CD4-positive, alpha-beta memory T cell (primary cell): ENCODE data around the gene TLK2. TPM values are rescaled to one million over a fixed set of nuclear protein-coding genes. Genes with fewer than 3 reads are reported as not detected.
A peak's percentile ranks its signal among the peaks of the same experiment; 100 is the strongest.
"Not testable (repeated sequence)": the region's sequence is repeated elsewhere in the genome, so short reads cannot be mapped to it uniquely, and the experiment has no call there.

Experiments
- CTCF ChIA-PET: fragments of 350-600 bp; sonication (Branson Sonifier 250); formaldehyde crosslinking; loops from one replicate; lab custom pipeline; 2021; ENCODE audit warnings: inconsistent platforms; ENCODE audit not compliant: partially characterized antibody; lab: Charles Lee
- POLR2A ChIA-PET: fragments of 350-600 bp; sonication (Branson Sonifier 250); formaldehyde crosslinking; loops from one replicate; lab custom pipeline; 2021; ENCODE audit not compliant: partially characterized antibody; lab: Charles Lee
- DNase-seq, 5 donors: peaks; one replicate each; pipeline versions ENCODE4 v3.0.0 to v3.0.0-alpha.2; 2020 to 2022; ENCODE audit warnings: mixed read lengths in 1 of 5
- H3K27ac ChIP-seq: one replicate; pipeline ENCODE4 v1.7.0; 2013; ENCODE audit warnings: low read depth, low read length
- H3K27me3 ChIP-seq: 2 replicates; pipeline ENCODE4 v1.7.0; 2013; ENCODE audit warnings: mild to moderate bottlenecking, low read length, moderate library complexity; ENCODE audit not compliant: insufficient read depth
- H3K36me3 ChIP-seq: 2 replicates; pipeline ENCODE4 v1.7.0; 2013; ENCODE audit warnings: mild to moderate bottlenecking, low read length, moderate library complexity; ENCODE audit not compliant: insufficient read depth
- H3K4me1 ChIP-seq: 2 replicates; pipeline ENCODE4 v1.7.0; 2013; ENCODE audit warnings: mild to moderate bottlenecking, low read length, moderate library complexity; ENCODE audit not compliant: insufficient read depth
- H3K4me3 ChIP-seq, 2 donors: one replicate each; pipeline ENCODE4 v1.7.0; 2013; ENCODE audit warnings: low read length in 2 of 2, mild to moderate bottlenecking in 1 of 2
- H3K9me3 ChIP-seq, 2 donors: one replicate each; pipeline ENCODE4 v1.7.0; 2013; ENCODE audit warnings: low read length in 2 of 2, control low read depth in 1 of 2; ENCODE audit not compliant: control insufficient read depth in 1 of 2
- H3K27ac Mint-ChIP-seq, 7 donors: one replicate each; pipeline ENCODE4 v1.8.0; 2020 to 2021; ENCODE audit warnings: mixed read lengths in 7 of 7, mild to moderate bottlenecking in 6 of 7, inconsistent platforms in 3 of 7, moderate library complexity in 3 of 7
- H3K27me3 Mint-ChIP-seq, 2 donors: one replicate each; pipeline ENCODE4 v1.8.0; 2020 to 2021; ENCODE audit warnings: mixed read lengths in 2 of 2
- H3K36me3 Mint-ChIP-seq, 2 donors: one replicate each; pipeline ENCODE4 v1.8.0; 2020 to 2021; ENCODE audit warnings: mixed read lengths in 2 of 2, inconsistent platforms in 1 of 2, mild to moderate bottlenecking in 1 of 2
- H3K4me1 Mint-ChIP-seq, 4 donors: one replicate each; pipeline ENCODE4 v1.8.0; 2020 to 2021; ENCODE audit warnings: mixed read lengths in 4 of 4, mild to moderate bottlenecking in 1 of 4
- H3K4me3 Mint-ChIP-seq, 8 donors: one replicate each; pipeline ENCODE4 v1.8.0; 2020 to 2021; ENCODE audit warnings: mixed read lengths in 8 of 8, mild to moderate bottlenecking in 7 of 8, moderate library complexity in 6 of 8, inconsistent platforms in 3 of 8
- H3K9me3 Mint-ChIP-seq, 8 donors: one replicate each; pipeline ENCODE4 v1.8.0; 2020 to 2021; ENCODE audit warnings: mixed read lengths in 8 of 8, mild to moderate bottlenecking in 5 of 8, inconsistent platforms in 3 of 8, moderate library complexity in 1 of 8
- intact Hi-C: fragments of 100-400 bp; cut with micrococcal nuclease; formaldehyde crosslinking; loops from one replicate; pipeline ENCODE4 v1.15.1; 2023
- polyA plus RNA-seq, 2 donors: library from polyadenylated mRNA; unstranded; fragments of 300-500 nt; fragmentation: Illumina TruSeq; gene quantifications; one replicate each; pipeline ENCODE4 v1.2.3, GENCODE V29; 2021
- total RNA-seq, 2 experiments: library from RNA; stranded (reverse); gene quantifications; one replicate each; pipeline ENCODE4 v1.2.3, GENCODE V29; 2021

TLK2 gene
- total and polyA plus RNA-seq, 4 experiments from 2014 or later: 2.4 to 67.7 (median 40.1) TPM

GRCh38 chr17:62453656-62454055, 25.0 kb upstream of the TLK2 start:
- H3K9me3 Mint-ChIP-seq, CTCF ChIA-PET, H3K27me3 ChIP-seq, intact Hi-C loops, H3K36me3 ChIP-seq, POLR2A ChIA-PET, H3K36me3 Mint-ChIP-seq, H3K4me3 ChIP-seq, H3K9me3 ChIP-seq, H3K27me3 Mint-ChIP-seq, H3K27ac ChIP-seq, H3K4me1 ChIP-seq: not testable (repeated sequence)
- H3K4me3 Mint-ChIP-seq: peak overlapping the region in 6 of 8 donors; percentile 1 to 40 (median 12)
- H3K4me1 Mint-ChIP-seq: peaks cover 8 to 14% (median 9%) of the 10 kb centered on the region in 4 donors
- DNase-seq: peak in 3 of 5 donors; percentile 17 to 22 (median 21)
- peak overlapping the region in 5 of 7 donors; percentile 19 to 59 (median 43) for H3K27ac Mint-ChIP-seq

- Mint-ChIP-seq H3K4me1 (peaks cover 8 to 14% (median 9%) of the 10 kb centered on the region in 4 donors), H3K27ac (peak overlapping the region; percentile 19 to 68 (median 43)), H3K4me3 (peak overlapping the region in 5 of 8 donors; percentile 1 to 40 (median 18))
- H3K36me3 ChIP-seq, H3K27me3 ChIP-seq, CTCF ChIA-PET, H3K36me3 Mint-ChIP-seq, POLR2A ChIA-PET, H3K4me3 ChIP-seq, intact Hi-C loops, H3K27ac ChIP-seq, H3K9me3 Mint-ChIP-seq, H3K9me3 ChIP-seq, H3K27me3 Mint-ChIP-seq, DNase-seq, H3K4me1 ChIP-seq: not testable (repeated sequence)
Observed at GRCh38 chr17:62454111-62454510, 24.5 kb upstream of the TLK2 start.

- Histone ChIP-seq H3K4me1 (peaks cover 9% of the 10 kb centered on the region), H3K36me3 (no peaks in the 10 kb centered on the region), H3K9me3 (no peaks in the 10 kb centered on the region), H3K27ac (no peak overlapping the region), H3K4me3 (no peak overlapping the region), H3K27me3 (no peaks in the 10 kb centered on the region)
- Mint-ChIP-seq H3K9me3 (no peaks in the 10 kb centered on the region), H3K27ac (no peak overlapping the region), H3K36me3 (peaks cover 0 to 2% of the 10 kb centered on the region in 2 donors), H3K4me1 (peaks cover 8 to 14% (median 9%) of the 10 kb centered on the region in 4 donors), H3K4me3 (no peak overlapping the region), H3K27me3 (no peaks in the 10 kb centered on the region)
- DNase-seq: no peak
- CTCF ChIA-PET: interaction anchor here (0.8 kb wide), 1 partner anchor 28 kb away, joined by 3 read pairs; no protein-coding TSS in a partner anchor
- POLR2A ChIA-PET: no interaction called here
- intact Hi-C loops: no loop called here
Observed at GRCh38 chr17:62456016-62456415, 22.6 kb upstream of the TLK2 start.

GRCh38 chr17:62458483-62458882, 20.1 kb upstream of the TLK2 start:
- H3K4me1 ChIP-seq, H3K4me3 ChIP-seq, H3K27ac ChIP-seq, H3K9me3 ChIP-seq, H3K27me3 Mint-ChIP-seq, H3K36me3 Mint-ChIP-seq, CTCF ChIA-PET, DNase-seq, H3K27me3 ChIP-seq, POLR2A ChIA-PET, H3K36me3 ChIP-seq, intact Hi-C loops, H3K27ac Mint-ChIP-seq, H3K9me3 Mint-ChIP-seq: not testable (repeated sequence)
- Mint-ChIP-seq H3K4me3 (peak overlapping the region in 1 of 8 donors; percentile 31), H3K4me1 (peaks cover 6 to 13% (median 8%) of the 10 kb centered on the region in 4 donors)

GRCh38 chr17:62464422-62464821, 14.2 kb upstream of the TLK2 start:
- H3K4me3 Mint-ChIP-seq, H3K36me3 Mint-ChIP-seq: not testable (repeated sequence)
- peak overlapping the region in 1 of 7 donors; percentile 36 for H3K27ac Mint-ChIP-seq

GRCh38 chr17:62465271-62465670, 13.4 kb upstream of the TLK2 start:
- intact Hi-C loops, H3K4me3 ChIP-seq, POLR2A ChIA-PET, DNase-seq, H3K36me3 Mint-ChIP-seq, H3K36me3 ChIP-seq, H3K27ac ChIP-seq, H3K27me3 ChIP-seq, H3K4me3 Mint-ChIP-seq, H3K4me1 Mint-ChIP-seq, H3K4me1 ChIP-seq, CTCF ChIA-PET, H3K9me3 Mint-ChIP-seq, H3K27me3 Mint-ChIP-seq, H3K27ac Mint-ChIP-seq, H3K9me3 ChIP-seq: not testable (repeated sequence)

More at GRCh38 chr17:62464422-62464821, 14.2 kb upstream of the TLK2 start:
- H3K9me3 Mint-ChIP-seq, CTCF ChIA-PET, H3K27ac ChIP-seq, H3K27me3 ChIP-seq, H3K36me3 ChIP-seq, H3K9me3 ChIP-seq, H3K4me3 ChIP-seq, DNase-seq, intact Hi-C loops, POLR2A ChIA-PET, H3K27me3 Mint-ChIP-seq, H3K4me1 Mint-ChIP-seq, H3K4me1 ChIP-seq: not testable (repeated sequence)

- H3K4me1 ChIP-seq, H3K27me3 Mint-ChIP-seq, POLR2A ChIA-PET, H3K9me3 Mint-ChIP-seq, H3K27me3 ChIP-seq, H3K9me3 ChIP-seq, H3K27ac ChIP-seq, intact Hi-C loops, H3K36me3 ChIP-seq, H3K4me3 ChIP-seq, H3K36me3 Mint-ChIP-seq: not testable (repeated sequence)
- Mint-ChIP-seq H3K4me3 (peak overlapping the region in 3 of 8 donors; percentile 11 to 41 (median 13)), H3K27ac (peak overlapping the region; percentile 17 to 90 (median 82)), H3K4me1 (peaks cover 7 to 23% (median 13%) of the 10 kb centered on the region in 4 donors)
- CTCF ChIA-PET: interaction anchor here (1.6 kb wide), 1 partner anchor 15 kb away, joined by 4 read pairs; no protein-coding TSS in a partner anchor
- DNase-seq: peak; percentile 38 to 71 (median 44)
Observed at GRCh38 chr17:62470666-62471379, 7.8 kb upstream of the TLK2 start.
